WTC11 (cell line): Measurements from ENCODE around the gene CDK5RAP2.

Experiments used
- AFF4 ChIP-seq: sonication (generic); formaldehyde crosslinking; IDR thresholded peaks from 2 replicates; pipeline ENCODE4 v1.8.1; 2023; ENCODE audit warnings: mild to moderate bottlenecking, missing genetic modification reagents, borderline replicate concordance
- CREM ChIP-seq: sonication (generic); formaldehyde crosslinking; IDR thresholded peaks from 2 replicates; pipeline ENCODE4 v1.8.1; 2022; ENCODE audit warnings: mild to moderate bottlenecking, missing genetic modification reagents, moderate library complexity
- E2F1 ChIP-seq: sonication (generic); formaldehyde crosslinking; IDR thresholded peaks from 2 replicates; pipeline ENCODE4 v1.8.0; 2022; ENCODE audit warnings: mild to moderate bottlenecking, missing genetic modification reagents
- E2F5 ChIP-seq: sonication (generic); formaldehyde crosslinking; IDR thresholded peaks from 2 replicates; pipeline ENCODE4 v1.8.1; 2022; ENCODE audit warnings: mild to moderate bottlenecking, moderate library complexity, missing genetic modification reagents
- SP1 ChIP-seq: sonication (generic); formaldehyde crosslinking; conservative IDR thresholded peaks from 2 replicates; pipeline ENCODE4 v1.8.1; 2022; ENCODE audit warnings: missing genetic modification reagents
- USF2 ChIP-seq: sonication (generic); formaldehyde crosslinking; IDR thresholded peaks from 2 replicates; pipeline ENCODE4 v1.8.1; 2023; ENCODE audit warnings: mild to moderate bottlenecking, missing genetic modification reagents, moderate library complexity
- TF ChIP-seq, protein P1 (sequence below): fragments of 200-600 bp; IDR thresholded peaks from 2 replicates; pipeline ENCODE4 v1.8.0; 2022; ENCODE audit warnings: antibody characterized with exemption
- TF ChIP-seq, protein P2 (sequence below): sonication (generic); formaldehyde crosslinking; IDR thresholded peaks from 2 replicates; pipeline ENCODE4 v1.8.1; 2022; ENCODE audit warnings: missing genetic modification reagents, borderline replicate concordance

DNA sequence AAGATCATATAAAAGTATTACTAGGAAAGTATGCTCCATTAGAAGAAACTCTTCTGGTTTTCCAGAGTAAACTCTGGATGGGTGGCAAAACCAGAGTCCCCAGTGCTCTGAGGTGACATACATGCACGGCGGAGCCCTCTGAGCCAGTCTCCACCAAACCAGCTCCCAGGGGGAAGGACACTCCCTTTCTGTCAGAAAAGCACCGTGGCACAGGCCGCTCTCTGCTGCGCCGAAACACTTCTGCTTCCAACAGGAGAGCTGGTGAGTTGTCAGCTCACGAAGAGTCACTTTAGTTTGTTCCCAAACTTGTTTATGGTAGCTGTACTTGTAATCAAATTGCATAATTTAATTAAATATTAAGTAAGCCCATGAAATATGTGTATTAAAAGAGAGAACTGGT lies 184.6 kb downstream of the CDK5RAP2 start:
- TF ChIP-seq, protein P1, sequence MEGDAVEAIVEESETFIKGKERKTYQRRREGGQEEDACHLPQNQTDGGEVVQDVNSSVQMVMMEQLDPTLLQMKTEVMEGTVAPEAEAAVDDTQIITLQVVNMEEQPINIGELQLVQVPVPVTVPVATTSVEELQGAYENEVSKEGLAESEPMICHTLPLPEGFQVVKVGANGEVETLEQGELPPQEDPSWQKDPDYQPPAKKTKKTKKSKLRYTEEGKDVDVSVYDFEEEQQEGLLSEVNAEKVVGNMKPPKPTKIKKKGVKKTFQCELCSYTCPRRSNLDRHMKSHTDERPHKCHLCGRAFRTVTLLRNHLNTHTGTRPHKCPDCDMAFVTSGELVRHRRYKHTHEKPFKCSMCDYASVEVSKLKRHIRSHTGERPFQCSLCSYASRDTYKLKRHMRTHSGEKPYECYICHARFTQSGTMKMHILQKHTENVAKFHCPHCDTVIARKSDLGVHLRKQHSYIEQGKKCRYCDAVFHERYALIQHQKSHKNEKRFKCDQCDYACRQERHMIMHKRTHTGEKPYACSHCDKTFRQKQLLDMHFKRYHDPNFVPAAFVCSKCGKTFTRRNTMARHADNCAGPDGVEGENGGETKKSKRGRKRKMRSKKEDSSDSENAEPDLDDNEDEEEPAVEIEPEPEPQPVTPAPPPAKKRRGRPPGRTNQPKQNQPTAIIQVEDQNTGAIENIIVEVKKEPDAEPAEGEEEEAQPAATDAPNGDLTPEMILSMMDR = no peak
- TF ChIP-seq E2F5 (CRISPR knock-in tag) (no peak), USF2 (CRISPR knock-in tag) (no peak), E2F1 (no peak), SP1 (CRISPR knock-in tag) (no peak), CREM (CRISPR knock-in tag) (no peak), AFF4 (CRISPR knock-in tag) (no peak)
- TF ChIP-seq, protein P2, sequence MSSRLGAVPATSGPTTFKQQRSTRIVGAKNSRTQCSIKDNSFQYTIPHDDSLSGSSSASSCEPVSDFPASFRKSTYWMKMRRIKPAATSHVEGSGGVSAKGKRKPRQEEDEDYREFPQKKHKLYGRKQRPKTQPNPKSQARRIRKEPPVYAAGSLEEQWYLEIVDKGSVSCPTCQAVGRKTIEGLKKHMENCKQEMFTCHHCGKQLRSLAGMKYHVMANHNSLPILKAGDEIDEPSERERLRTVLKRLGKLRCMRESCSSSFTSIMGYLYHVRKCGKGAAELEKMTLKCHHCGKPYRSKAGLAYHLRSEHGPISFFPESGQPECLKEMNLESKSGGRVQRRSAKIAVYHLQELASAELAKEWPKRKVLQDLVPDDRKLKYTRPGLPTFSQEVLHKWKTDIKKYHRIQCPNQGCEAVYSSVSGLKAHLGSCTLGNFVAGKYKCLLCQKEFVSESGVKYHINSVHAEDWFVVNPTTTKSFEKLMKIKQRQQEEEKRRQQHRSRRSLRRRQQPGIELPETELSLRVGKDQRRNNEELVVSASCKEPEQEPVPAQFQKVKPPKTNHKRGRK (CRISPR knock-in tag) = no peak
